ENCODE measurements around the gene MTNR1B. TPM values are rescaled to one million over a fixed set of nuclear protein-coding genes. Genes with fewer than 3 reads are reported as not detected.

MTNR1B gene
- total RNA-seq, 1 experiment from 2014 or later: not detected

DNA sequence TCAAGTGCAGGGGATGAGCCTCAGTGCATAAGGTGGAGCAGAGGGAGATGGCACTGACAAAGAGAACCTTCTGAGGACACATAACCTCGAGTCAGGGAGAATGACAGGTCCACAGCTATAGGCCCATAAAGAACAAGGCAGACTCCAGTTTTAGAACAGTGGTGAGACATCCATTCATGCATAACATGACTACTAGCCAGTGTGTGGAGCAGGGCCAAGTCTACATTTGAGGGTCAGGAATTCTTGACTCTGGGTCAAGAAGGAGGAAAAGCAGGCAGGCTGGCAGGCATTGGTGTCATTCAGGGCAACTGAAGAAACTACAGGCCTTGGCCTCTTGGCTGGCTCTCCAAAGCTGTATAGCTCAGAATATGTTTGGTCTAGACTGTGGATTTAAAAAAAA lies 54.9 kb downstream of the MTNR1B start:
- TF ChIP-seq SIN3A (IDR thresholded peaks at IDR 0.05; ENCODE audit: low read depth): no peak
- TF ChIP-seq ZNF274 (IDR thresholded peaks at IDR 0.05; ENCODE audit: low read depth, low read length): no peak
- no peak for TF ChIP-seq SRF (IDR thresholded peaks at IDR 0.05; ENCODE audit: low read depth)
- no peak for TF ChIP-seq JUND (IDR thresholded peaks at IDR 0.05)
- no peak for TF ChIP-seq CEBPB (IDR thresholded peaks at IDR 0.05; ENCODE audit: low read depth)
- TF ChIP-seq, protein P1, sequence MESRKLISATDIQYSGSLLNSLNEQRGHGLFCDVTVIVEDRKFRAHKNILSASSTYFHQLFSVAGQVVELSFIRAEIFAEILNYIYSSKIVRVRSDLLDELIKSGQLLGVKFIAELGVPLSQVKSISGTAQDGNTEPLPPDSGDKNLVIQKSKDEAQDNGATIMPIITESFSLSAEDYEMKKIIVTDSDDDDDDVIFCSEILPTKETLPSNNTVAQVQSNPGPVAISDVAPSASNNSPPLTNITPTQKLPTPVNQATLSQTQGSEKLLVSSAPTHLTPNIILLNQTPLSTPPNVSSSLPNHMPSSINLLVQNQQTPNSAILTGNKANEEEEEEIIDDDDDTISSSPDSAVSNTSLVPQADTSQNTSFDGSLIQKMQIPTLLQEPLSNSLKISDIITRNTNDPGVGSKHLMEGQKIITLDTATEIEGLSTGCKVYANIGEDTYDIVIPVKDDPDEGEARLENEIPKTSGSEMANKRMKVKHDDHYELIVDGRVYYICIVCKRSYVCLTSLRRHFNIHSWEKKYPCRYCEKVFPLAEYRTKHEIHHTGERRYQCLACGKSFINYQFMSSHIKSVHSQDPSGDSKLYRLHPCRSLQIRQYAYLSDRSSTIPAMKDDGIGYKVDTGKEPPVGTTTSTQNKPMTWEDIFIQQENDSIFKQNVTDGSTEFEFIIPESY (IDR thresholded peaks at IDR 0.05; ENCODE audit: extremely low read depth, insufficient replicate concordance, low read length): no peak
- TF ChIP-seq FOSL1 (IDR thresholded peaks at IDR 0.05; ENCODE audit: low read depth): no peak
- no peak for TF ChIP-seq ZFX (IDR thresholded peaks at IDR 0.05)
- Histone ChIP-seq H3K9me2 (ENCODE audit: insufficient read depth) (no peaks in the 10 kb centered on the region), H3K27ac (ENCODE audit: low read depth, low read length) (no peak overlapping the region), H3K4me1 (ENCODE audit: control insufficient read depth in 1 of 2, insufficient read depth in 2 of 2, low read length in 2 of 2) (peaks cover 2 to 14% of the 10 kb centered on the region in 2 experiments; a peak in 2 of 4 replicates), H3K4me2 (ENCODE audit: low read length) (no peak overlapping the region), H3K9ac (ENCODE audit: low read length) (no peak overlapping the region), H3K36me3 (ENCODE audit: control insufficient read depth in 1 of 2, insufficient read depth in 2 of 2, low read length in 2 of 2) (no peaks in the 10 kb centered on the region), H3K9me3 (ENCODE audit: control insufficient read depth in 1 of 2, insufficient read depth in 1 of 2, low read depth in 1 of 2, low read length in 2 of 2) (no peaks in the 10 kb centered on the region), H3K79me2 (ENCODE audit: insufficient read depth, low read length) (no peaks in the 10 kb centered on the region), H2AFZ (ENCODE audit: low read depth, low read length, poor library complexity, severe bottlenecking) (no peak overlapping the region), H3K27me3 (ENCODE audit: insufficient read depth, low read length) (no peaks in the 10 kb centered on the region), H4K20me1 (ENCODE audit: insufficient read depth) (no peaks in the 10 kb centered on the region), H3K4me3 (replicated peaks in 1 of 2; ENCODE audit: low read depth in 1 of 2, low read length in 2 of 2) (no peak overlapping the region)
- ChIA-PET RAD21 (ENCODE audit: low non-redundant PET in 1 of 2, low total read pairs in 2 of 2, uncharacterized antibody in 2 of 2, unreplicated experiment in 2 of 2) (no interaction called here), CTCF (no interaction called here), POLR2A (no interaction called here)
- no TSS peak for BruUV-seq (replicated peaks)
- ATAC-seq: no peak
- intact Hi-C loops (cut with micrococcal nuclease): no loop called here
- no peak for DNase-seq (ENCODE audit: low read depth, low spot score)

DNA sequence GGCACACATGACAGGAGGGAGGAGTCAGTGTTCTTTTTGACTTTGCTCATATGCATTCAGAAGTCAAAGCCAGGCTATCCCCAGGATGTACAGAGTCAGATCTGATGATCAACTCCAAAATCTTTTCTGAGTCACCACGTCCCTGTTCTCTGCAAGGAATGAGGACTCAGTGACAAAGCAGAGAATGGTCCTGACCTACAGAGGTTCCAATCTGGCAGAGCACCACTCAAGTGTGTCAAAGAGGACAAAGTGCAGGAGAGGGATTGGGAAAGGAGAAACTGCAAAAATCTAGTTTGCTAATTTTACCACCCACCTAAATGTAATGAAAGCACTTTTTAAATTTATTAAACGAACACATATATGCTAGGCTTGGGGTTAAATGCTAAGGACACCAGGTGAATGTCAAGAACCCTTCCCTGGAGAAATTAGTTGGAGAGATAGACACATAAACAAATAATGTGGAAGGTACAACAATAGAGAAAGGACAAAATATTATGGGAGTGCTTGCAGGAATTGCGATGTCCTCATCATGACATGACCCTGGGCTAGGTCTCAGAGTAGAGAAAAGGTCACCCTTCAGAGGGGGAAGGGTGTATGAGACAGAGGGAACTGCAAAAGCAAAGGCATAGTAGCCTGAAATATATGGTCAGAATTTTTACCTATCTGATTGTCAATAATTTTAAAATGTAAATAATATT lies 56.3 kb downstream of the MTNR1B start:
- ChIA-PET CTCF (no interaction called here), RAD21 (ENCODE audit: low non-redundant PET in 1 of 2, low total read pairs in 2 of 2, uncharacterized antibody in 2 of 2, unreplicated experiment in 2 of 2) (no interaction called here), POLR2A (no interaction called here)
- intact Hi-C loops (cut with micrococcal nuclease): no loop called here
- Histone ChIP-seq H3K9me3 (ENCODE audit: control insufficient read depth in 1 of 2, insufficient read depth in 1 of 2, low read depth in 1 of 2, low read length in 2 of 2) (no peaks in the 10 kb centered on the region), H3K4me3 (replicated peaks in 1 of 2; ENCODE audit: low read depth in 1 of 2, low read length in 2 of 2) (no peak overlapping the region), H4K20me1 (ENCODE audit: insufficient read depth) (no peaks in the 10 kb centered on the region), H3K4me1 (ENCODE audit: control insufficient read depth in 1 of 2, insufficient read depth in 2 of 2, low read length in 2 of 2) (peaks cover 0 to 6% of the 10 kb centered on the region in 2 experiments; a peak in 2 of 4 replicates), H3K79me2 (ENCODE audit: insufficient read depth, low read length) (no peaks in the 10 kb centered on the region), H3K36me3 (ENCODE audit: control insufficient read depth in 1 of 2, insufficient read depth in 2 of 2, low read length in 2 of 2) (no peaks in the 10 kb centered on the region), H3K27me3 (ENCODE audit: insufficient read depth, low read length) (no peaks in the 10 kb centered on the region), H3K9ac (ENCODE audit: low read length) (no peak overlapping the region), H3K4me2 (ENCODE audit: low read length) (no peak overlapping the region), H2AFZ (ENCODE audit: low read depth, low read length, poor library complexity, severe bottlenecking) (no peak overlapping the region), H3K9me2 (ENCODE audit: insufficient read depth) (no peaks in the 10 kb centered on the region), H3K27ac (ENCODE audit: low read depth, low read length) (no peak overlapping the region)
- DNase-seq (ENCODE audit: low read depth, low spot score) (no peak), ATAC-seq (no peak)
- BruUV-seq (replicated peaks): no TSS peak
- TF ChIP-seq ZNF274 (IDR thresholded peaks at IDR 0.05; ENCODE audit: low read depth, low read length) (no peak), RAD21 (IDR thresholded peaks at IDR 0.05; ENCODE audit: low read depth) (no peak), POLR2AphosphoS5 (IDR thresholded peaks at IDR 0.05; ENCODE audit: low read depth, low read length) (no peak), TCF7L2 (IDR thresholded peaks at IDR 0.05; ENCODE audit: borderline replicate concordance, extremely low read depth, insufficient read depth, insufficient read length) (no peak), CBX3 (IDR thresholded peaks at IDR 0.05; ENCODE audit: low read depth) (no peak), ELF1 (IDR thresholded peaks at IDR 0.05; ENCODE audit: borderline replicate concordance, low read depth) (no peak), SP1 (IDR thresholded peaks at IDR 0.05; ENCODE audit: low read depth) (no peak), ZFX (IDR thresholded peaks at IDR 0.05) (no peak), EZH2 (IDR thresholded peaks at IDR 0.05) (no peak), YY1 (IDR thresholded peaks at IDR 0.05; ENCODE audit: extremely low read depth, insufficient replicate concordance, low read depth, low read length) (no peak), FOSL1 (IDR thresholded peaks at IDR 0.05; ENCODE audit: low read depth) (no peak), SIN3A (IDR thresholded peaks at IDR 0.05; ENCODE audit: low read depth) (no peak)
- TF ChIP-seq, protein P2, sequence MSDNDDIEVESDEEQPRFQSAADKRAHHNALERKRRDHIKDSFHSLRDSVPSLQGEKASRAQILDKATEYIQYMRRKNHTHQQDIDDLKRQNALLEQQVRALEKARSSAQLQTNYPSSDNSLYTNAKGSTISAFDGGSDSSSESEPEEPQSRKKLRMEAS (IDR thresholded peaks at IDR 0.05): no peak
- TF ChIP-seq, protein P1 (IDR thresholded peaks at IDR 0.05; ENCODE audit: extremely low read depth, insufficient replicate concordance, low read length): no peak

Measured in HCT116 (cell line).